GF-D8 (cell line): ENCODE results near the gene PRKG1.
"Not testable (repeated sequence)": the region's sequence is repeated elsewhere in the genome, so short reads cannot be mapped to it uniquely, and the experiment has no call there.

Source experiments
- DNase-seq: peaks from one replicate; lab custom pipeline; 2025; lab: John Stamatoyannopoulos, UW

The PRKG1 gene

GRCh38 chr10:51656503-51656902 is 582.2 kb downstream of the PRKG1 start:
- no peak for DNase-seq

GRCh38 chr10:51658000-51658399 is 583.7 kb downstream of the PRKG1 start:
- DNase-seq: no peak

- DNase-seq: no peak
Measured at GRCh38 chr10:51659344-51659743, 585.1 kb downstream of the PRKG1 start.

GRCh38 chr10:51663086-51663485 is 588.8 kb downstream of the PRKG1 start:
- no peak for DNase-seq

- no peak for DNase-seq
Measured at GRCh38 chr10:51666456-51666855, 592.2 kb downstream of the PRKG1 start.

- DNase-seq: no peak
Measured at GRCh38 chr10:51667678-51668335, 593.5 kb downstream of the PRKG1 start.

- DNase-seq: no peak
Measured at GRCh38 chr10:51668336-51668689, 594.0 kb downstream of the PRKG1 start.

GRCh38 chr10:51669041-51669440 is 594.8 kb downstream of the PRKG1 start:
- DNase-seq: no peak

- no peak for DNase-seq
Measured at GRCh38 chr10:51672039-51672535, 597.8 kb downstream of the PRKG1 start.

GRCh38 chr10:51675088-51675487 is 600.8 kb downstream of the PRKG1 start:
- no peak for DNase-seq

- DNase-seq: no peak
Measured at GRCh38 chr10:51679841-51680240, 605.6 kb downstream of the PRKG1 start.

- DNase-seq: no peak
Measured at GRCh38 chr10:51683031-51683691, 608.9 kb downstream of the PRKG1 start.

GRCh38 chr10:51685768-51686167 is 611.5 kb downstream of the PRKG1 start:
- no peak for DNase-seq

GRCh38 chr10:51687296-51687695 is 613.0 kb downstream of the PRKG1 start:
- DNase-seq: no peak

GRCh38 chr10:51688826-51689225 is 614.5 kb downstream of the PRKG1 start:
- DNase-seq: not testable (repeated sequence)

GRCh38 chr10:51689536-51689935 is 615.2 kb downstream of the PRKG1 start:
- DNase-seq: no peak

- DNase-seq: no peak
Measured at GRCh38 chr10:51691135-51691534, 616.8 kb downstream of the PRKG1 start.

- no peak for DNase-seq
Measured at GRCh38 chr10:51694086-51694768, 619.9 kb downstream of the PRKG1 start.

- no peak for DNase-seq
Measured at GRCh38 chr10:51696251-51696650, 622.0 kb downstream of the PRKG1 start.

GRCh38 chr10:51698473-51699063 is 624.3 kb downstream of the PRKG1 start:
- no peak for DNase-seq

- DNase-seq: no peak
Measured at GRCh38 chr10:51699145-51699474, 624.8 kb downstream of the PRKG1 start.

GRCh38 chr10:51699475-51700227 is 625.4 kb downstream of the PRKG1 start, which contains the start of gene CSTF2T:
TSS of gene CSTF2T (minus strand) at chr10:51699595. CDS start at chr10:51699549, 46 bp downstream.
- peak; percentile 73 for DNase-seq
